Ishikawa (cell line): ENCODE measurements around the gene C16orf87.

Source experiments
- CEBPB ChIP-seq: IDR thresholded peaks from 2 replicates; pipeline ENCODE4 v1.6.1; 2012
- CREB1 ChIP-seq: IDR thresholded peaks from 2 replicates; pipeline ENCODE4 v1.6.1; 2012; ENCODE audit warnings: low read depth
- EGR1 ChIP-seq: IDR thresholded peaks from 2 replicates; pipeline ENCODE4 v1.6.1; 2012
- EP300 ChIP-seq: IDR thresholded peaks from 2 replicates; pipeline ENCODE4 v1.6.1; 2012; ENCODE audit warnings: borderline replicate concordance
- FOXM1 ChIP-seq: IDR thresholded peaks from 2 replicates; pipeline ENCODE4 v1.6.1; 2012; ENCODE audit warnings: low read depth, borderline replicate concordance
- NFIC ChIP-seq: IDR thresholded peaks from 2 replicates; pipeline ENCODE4 v1.6.1; 2012
- RAD21 ChIP-seq: IDR thresholded peaks from 2 replicates; pipeline ENCODE4 v1.6.1; 2012; ENCODE audit warnings: low read depth
- TAF1 ChIP-seq: IDR thresholded peaks from 2 replicates; pipeline ENCODE4 v1.6.1; 2012; ENCODE audit warnings: low read depth, mild to moderate bottlenecking
- TCF12 ChIP-seq: IDR thresholded peaks from 2 replicates; pipeline ENCODE4 v1.6.1; 2012; ENCODE audit warnings: low read depth
- TEAD4 ChIP-seq: IDR thresholded peaks from 2 replicates; pipeline ENCODE4 v1.6.1; 2012
- YY1 ChIP-seq: IDR thresholded peaks from 2 replicates; pipeline ENCODE4 v1.6.1; 2012; ENCODE audit warnings: low read depth
- ZBTB7A ChIP-seq: IDR thresholded peaks from 2 replicates; pipeline ENCODE4 v1.6.1; 2012; ENCODE audit warnings: low read depth
- TF ChIP-seq, protein P1 (sequence below): IDR thresholded peaks from 2 replicates; pipeline ENCODE4 v1.6.1; 2012
- TF ChIP-seq, protein P2 (sequence below): IDR thresholded peaks from 2 replicates; pipeline ENCODE4 v1.6.1; 2012
- TF ChIP-seq, protein P3 (sequence below): IDR thresholded peaks from 2 replicates; pipeline ENCODE4 v1.6.1; 2012; ENCODE audit warnings: low read depth, mild to moderate bottlenecking

The C16orf87 gene, protein sequence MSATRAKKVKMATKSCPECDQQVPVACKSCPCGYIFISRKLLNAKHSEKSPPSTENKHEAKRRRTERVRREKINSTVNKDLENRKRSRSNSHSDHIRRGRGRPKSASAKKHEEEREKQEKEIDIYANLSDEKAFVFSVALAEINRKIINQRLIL

DNA sequence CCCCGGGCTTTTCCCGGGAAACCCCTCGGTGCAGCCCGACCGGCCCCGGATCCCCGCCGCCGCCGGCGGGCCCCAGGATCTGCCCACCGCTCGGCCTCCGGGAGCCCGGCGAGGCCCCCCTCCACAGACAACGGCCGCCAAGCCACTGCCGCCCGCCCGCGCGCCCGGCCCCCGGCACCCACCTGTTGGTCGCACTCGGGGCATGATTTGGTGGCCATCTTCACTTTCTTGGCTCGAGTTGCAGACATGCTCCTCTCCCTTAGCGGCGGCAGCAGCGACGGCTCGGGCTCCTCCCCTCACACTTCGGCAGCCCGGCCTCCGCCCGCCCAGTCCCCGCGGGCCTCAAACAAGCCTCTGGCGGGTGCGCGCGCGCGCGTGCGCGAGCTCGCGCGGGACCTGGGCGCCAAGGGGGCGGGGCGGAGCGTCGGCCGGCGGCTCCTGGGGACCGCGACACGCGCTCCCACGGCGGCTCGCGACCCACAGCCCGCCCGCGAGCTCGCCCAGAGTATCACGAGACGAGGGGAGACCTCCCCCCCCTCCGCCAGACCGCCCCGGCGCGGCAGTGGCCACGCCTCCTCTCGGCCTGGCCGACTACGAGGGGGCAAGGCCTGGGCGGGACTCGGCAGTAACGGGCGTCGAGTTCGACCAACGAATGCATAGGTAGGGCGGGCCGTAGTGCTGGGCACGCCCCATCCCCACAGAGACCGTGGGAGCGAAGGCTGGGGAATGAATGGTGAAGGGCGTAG lies at the start of gene C16orf87:
Gene C16orf87 (minus strand): TSS at position 279 of the 746 bp plus-strand sequence. CDS start 31 bp downstream, at position 248.
- TF ChIP-seq, protein P1, sequence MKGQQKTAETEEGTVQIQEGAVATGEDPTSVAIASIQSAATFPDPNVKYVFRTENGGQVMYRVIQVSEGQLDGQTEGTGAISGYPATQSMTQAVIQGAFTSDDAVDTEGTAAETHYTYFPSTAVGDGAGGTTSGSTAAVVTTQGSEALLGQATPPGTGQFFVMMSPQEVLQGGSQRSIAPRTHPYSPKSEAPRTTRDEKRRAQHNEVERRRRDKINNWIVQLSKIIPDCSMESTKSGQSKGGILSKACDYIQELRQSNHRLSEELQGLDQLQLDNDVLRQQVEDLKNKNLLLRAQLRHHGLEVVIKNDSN, result no peak
- TF ChIP-seq TAF1, result peak; percentile 26; the same call in 1 of the 2 replicates
- TF ChIP-seq NFIC, result peak; percentile 52
- peak; percentile 15; the same call in 1 of the 2 replicates for TF ChIP-seq ZBTB7A
- TF ChIP-seq YY1, result peak; percentile 77
- TF ChIP-seq, protein P2, sequence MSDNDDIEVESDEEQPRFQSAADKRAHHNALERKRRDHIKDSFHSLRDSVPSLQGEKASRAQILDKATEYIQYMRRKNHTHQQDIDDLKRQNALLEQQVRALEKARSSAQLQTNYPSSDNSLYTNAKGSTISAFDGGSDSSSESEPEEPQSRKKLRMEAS, result peak; percentile 72; the same call in 1 of the 2 replicates
- TF ChIP-seq FOXM1, result no peak
- TF ChIP-seq TEAD4, result no peak

DNA sequence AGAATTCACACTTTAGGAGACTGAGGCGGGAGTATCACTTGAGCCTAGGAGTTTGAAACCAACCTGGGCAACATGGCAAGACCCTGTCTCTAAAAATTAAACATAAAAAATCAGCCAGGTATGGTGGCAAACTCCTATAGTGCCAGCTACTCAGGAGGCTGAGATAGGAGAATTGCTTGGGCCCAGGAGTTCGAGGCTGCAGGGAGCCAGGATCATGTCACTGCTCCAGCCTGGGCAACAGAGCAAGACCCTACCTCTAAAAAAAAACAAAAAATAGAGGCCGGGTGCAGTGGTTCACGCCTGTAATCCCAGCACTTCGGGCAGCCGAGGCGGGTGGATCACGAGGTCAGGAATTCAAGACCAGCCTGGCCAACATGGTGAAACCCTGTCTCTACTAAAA lies 44.3 kb upstream of the C16orf87 start:
- TF ChIP-seq YY1 (no peak), ZBTB7A (no peak), FOXM1 (no peak), EP300 (no peak), NFIC (no peak)
- TF ChIP-seq, protein P2, result no peak
- TF ChIP-seq, protein P3, sequence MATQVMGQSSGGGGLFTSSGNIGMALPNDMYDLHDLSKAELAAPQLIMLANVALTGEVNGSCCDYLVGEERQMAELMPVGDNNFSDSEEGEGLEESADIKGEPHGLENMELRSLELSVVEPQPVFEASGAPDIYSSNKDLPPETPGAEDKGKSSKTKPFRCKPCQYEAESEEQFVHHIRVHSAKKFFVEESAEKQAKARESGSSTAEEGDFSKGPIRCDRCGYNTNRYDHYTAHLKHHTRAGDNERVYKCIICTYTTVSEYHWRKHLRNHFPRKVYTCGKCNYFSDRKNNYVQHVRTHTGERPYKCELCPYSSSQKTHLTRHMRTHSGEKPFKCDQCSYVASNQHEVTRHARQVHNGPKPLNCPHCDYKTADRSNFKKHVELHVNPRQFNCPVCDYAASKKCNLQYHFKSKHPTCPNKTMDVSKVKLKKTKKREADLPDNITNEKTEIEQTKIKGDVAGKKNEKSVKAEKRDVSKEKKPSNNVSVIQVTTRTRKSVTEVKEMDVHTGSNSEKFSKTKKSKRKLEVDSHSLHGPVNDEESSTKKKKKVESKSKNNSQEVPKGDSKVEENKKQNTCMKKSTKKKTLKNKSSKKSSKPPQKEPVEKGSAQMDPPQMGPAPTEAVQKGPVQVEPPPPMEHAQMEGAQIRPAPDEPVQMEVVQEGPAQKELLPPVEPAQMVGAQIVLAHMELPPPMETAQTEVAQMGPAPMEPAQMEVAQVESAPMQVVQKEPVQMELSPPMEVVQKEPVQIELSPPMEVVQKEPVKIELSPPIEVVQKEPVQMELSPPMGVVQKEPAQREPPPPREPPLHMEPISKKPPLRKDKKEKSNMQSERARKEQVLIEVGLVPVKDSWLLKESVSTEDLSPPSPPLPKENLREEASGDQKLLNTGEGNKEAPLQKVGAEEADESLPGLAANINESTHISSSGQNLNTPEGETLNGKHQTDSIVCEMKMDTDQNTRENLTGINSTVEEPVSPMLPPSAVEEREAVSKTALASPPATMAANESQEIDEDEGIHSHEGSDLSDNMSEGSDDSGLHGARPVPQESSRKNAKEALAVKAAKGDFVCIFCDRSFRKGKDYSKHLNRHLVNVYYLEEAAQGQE, result no peak

DNA sequence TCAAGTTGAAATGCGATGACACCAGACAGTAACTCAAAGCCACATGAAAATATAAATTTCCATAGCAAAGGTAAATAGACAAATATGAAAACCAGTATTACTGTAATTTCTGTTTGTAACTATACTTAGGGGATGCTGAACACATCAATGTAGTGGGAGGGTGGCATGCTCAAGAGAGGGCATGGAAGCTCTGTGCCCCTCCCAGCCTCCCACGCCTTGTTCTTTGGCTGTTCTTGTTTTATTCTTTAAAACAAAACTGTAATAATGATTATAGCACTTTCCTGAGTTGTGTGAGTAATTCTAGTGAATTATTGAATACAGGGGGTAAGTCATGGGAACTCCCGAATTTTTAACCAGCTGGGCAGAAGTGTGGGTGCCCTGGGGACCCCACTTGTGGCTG lies 42.2 kb upstream of the C16orf87 start:
- TF ChIP-seq, protein P1, result no peak
- TF ChIP-seq EP300, result no peak
- no peak for TF ChIP-seq YY1
- TF ChIP-seq, protein P2, result no peak
- no peak for TF ChIP-seq FOXM1
- no peak for TF ChIP-seq TAF1
- TF ChIP-seq, protein P3, result no peak
- no peak for TF ChIP-seq TEAD4
- TF ChIP-seq NFIC, result no peak
- no peak for TF ChIP-seq CREB1
- no peak for TF ChIP-seq CEBPB
- TF ChIP-seq TCF12, result no peak
- no peak for TF ChIP-seq EGR1
- TF ChIP-seq ZBTB7A, result no peak
- TF ChIP-seq RAD21, result no peak

DNA sequence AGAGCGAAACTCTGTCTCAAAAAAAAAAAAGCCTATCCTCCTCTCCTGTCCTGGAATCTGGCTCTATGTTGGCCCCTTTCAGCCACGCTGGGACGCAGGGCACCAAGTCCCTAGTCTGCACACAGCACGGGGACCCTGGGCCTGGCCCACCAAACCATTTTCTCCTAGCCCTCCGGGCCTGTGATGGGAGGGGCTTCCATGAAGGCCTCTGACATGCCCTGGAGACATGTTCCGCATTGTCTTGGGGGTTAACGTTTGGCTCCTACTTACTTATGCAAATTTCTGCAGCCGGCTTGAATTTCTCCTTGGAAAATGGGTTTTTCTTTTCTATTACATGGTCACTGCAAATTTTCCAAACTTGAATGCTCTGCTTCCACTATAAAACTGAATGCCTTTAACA lies 40.6 kb upstream of the C16orf87 start:
- TF ChIP-seq CEBPB (no peak), EP300 (no peak), YY1 (no peak), EGR1 (no peak), ZBTB7A (no peak), RAD21 (no peak), TCF12 (no peak), TEAD4 (no peak), TAF1 (no peak), FOXM1 (no peak), CREB1 (no peak), NFIC (no peak)
- TF ChIP-seq, protein P3, result no peak
- TF ChIP-seq, protein P2, result no peak
- TF ChIP-seq, protein P1, result no peak
